Measurements from ENCODE around the gene ABHD14A.

DNA sequence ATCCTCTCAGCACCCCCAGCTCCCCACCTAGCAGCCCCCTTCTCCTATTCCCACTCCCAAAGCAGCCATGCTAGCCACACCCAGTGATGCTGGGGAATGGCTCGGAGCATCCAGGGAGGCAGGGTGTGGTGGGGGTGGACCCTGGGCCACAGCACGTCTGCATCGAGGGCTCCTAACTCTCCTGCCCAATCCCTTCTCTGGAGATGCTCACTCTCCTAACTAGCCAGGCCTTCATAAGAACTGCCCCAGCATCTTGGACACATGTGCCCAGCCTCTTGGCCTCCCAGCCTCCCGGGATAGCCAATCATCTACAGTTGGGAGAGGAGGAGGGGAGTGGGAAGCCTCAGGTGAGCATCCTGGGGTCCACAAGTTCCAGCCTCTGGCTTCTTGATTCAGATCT lies 10.3 kb upstream of the ABHD14A start:
- TF ChIP-seq, protein P1, sequence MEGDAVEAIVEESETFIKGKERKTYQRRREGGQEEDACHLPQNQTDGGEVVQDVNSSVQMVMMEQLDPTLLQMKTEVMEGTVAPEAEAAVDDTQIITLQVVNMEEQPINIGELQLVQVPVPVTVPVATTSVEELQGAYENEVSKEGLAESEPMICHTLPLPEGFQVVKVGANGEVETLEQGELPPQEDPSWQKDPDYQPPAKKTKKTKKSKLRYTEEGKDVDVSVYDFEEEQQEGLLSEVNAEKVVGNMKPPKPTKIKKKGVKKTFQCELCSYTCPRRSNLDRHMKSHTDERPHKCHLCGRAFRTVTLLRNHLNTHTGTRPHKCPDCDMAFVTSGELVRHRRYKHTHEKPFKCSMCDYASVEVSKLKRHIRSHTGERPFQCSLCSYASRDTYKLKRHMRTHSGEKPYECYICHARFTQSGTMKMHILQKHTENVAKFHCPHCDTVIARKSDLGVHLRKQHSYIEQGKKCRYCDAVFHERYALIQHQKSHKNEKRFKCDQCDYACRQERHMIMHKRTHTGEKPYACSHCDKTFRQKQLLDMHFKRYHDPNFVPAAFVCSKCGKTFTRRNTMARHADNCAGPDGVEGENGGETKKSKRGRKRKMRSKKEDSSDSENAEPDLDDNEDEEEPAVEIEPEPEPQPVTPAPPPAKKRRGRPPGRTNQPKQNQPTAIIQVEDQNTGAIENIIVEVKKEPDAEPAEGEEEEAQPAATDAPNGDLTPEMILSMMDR (IDR thresholded peaks at IDR 0.05) = no peak
- TF ChIP-seq POLR2A (IDR thresholded peaks at IDR 0.05) = no peak

Measured in body of pancreas (tissue), 4 donors.